Thoracic aorta (tissue), 2 donors: ENCODE data around the gene BRF1. TPM values are rescaled to one million over a fixed set of nuclear protein-coding genes. Genes with fewer than 3 reads are reported as not detected.
"Not testable (repeated sequence)": the region's sequence is repeated elsewhere in the genome, so short reads cannot be mapped to it uniquely, and the experiment has no call there.

Experiments
- ATAC-seq: fragments of 150-250 bp; one replicate; pipeline ENCODE4 v1.8.0; 2017; ENCODE audit warnings: low read depth; ENCODE audit not compliant: insufficient number of reproducible peaks, low FRiP score
- DNase-seq: peaks from one replicate; pipeline ENCODE4 v3.0.0-alpha.2; 2020; ENCODE audit warnings: low spot score
- H3K27ac ChIP-seq, 2 donors: fragments of 200-600 bp; sonication (generic); 1 replicate in 1 of 2; 2 replicates in 1 of 2; pipeline ENCODE4 v1.5.1; 2016; ENCODE audit warnings: mild to moderate bottlenecking in 2 of 2, moderate library complexity in 2 of 2
- H3K27me3 ChIP-seq: fragments of 200-600 bp; sonication (generic); replicated peaks from 2 replicates; pipeline ENCODE4 v1.6.0; 2016; ENCODE audit warnings: mild to moderate bottlenecking; ENCODE audit not compliant: insufficient read depth
- H3K36me3 ChIP-seq: fragments of 200-600 bp; sonication (generic); one replicate; pipeline ENCODE4 v1.5.1; 2016
- H3K4me1 ChIP-seq, 2 donors: fragments of 200-600 bp; sonication (generic); 1 replicate in 1 of 2; 2 replicates in 1 of 2; pipeline versions ENCODE4 v1.5.1 to v1.6.0; 2016; ENCODE audit warnings: low read depth in 2 of 2, mild to moderate bottlenecking in 1 of 2; ENCODE audit not compliant: control insufficient read depth in 1 of 2
- H3K4me3 ChIP-seq: fragments of 200-600 bp; sonication (generic); 2 replicates; pipeline ENCODE4 v1.5.1; 2016; ENCODE audit warnings: mild to moderate bottlenecking
- H3K9me3 ChIP-seq: fragments of 200-600 bp; sonication (generic); 2 replicates; pipeline ENCODE4 v1.5.1; 2016
- CTCF ChIP-seq: fragments of 200-600 bp; sonication (generic); IDR thresholded peaks from one replicate; pipeline ENCODE4 v1.5.1; 2019; ENCODE audit warnings: antibody characterized with exemption
- total RNA-seq, 2 donors: library from RNA; depleted of rRNA; stranded (reverse); fragments of >200 nt; gene quantifications; one replicate each; pipeline versions ENCODE4 v1.1.0 to v1.2.3, GENCODE V29; 2016

The BRF1 gene
- total RNA-seq, 2 donors from 2014 or later: 49.4 to 80.5 TPM

GRCh38 chr14:105330491-105330895 lies 29.7 kb upstream of the BRF1 start:
- no peak for TF ChIP-seq CTCF
- Histone ChIP-seq H3K27me3 (no peaks in the 10 kb centered on the region), H3K4me1 (peaks cover 0 to 8% of the 10 kb centered on the region in 2 donors), H3K9me3 (no peaks in the 10 kb centered on the region), H3K36me3 (no peaks in the 10 kb centered on the region), H3K4me3 (no peak overlapping the region), H3K27ac (peak overlapping the region in 1 of 2 donors; percentile 14)
- ATAC-seq (no peak), DNase-seq (no peak)

GRCh38 chr14:105329411-105330150 lies 28.8 kb upstream of the BRF1 start:
- no peaks in the 10 kb centered on the region for H3K9me3 ChIP-seq
- H3K27ac ChIP-seq: peak overlapping the region in 1 of 2 donors; percentile 14
- no peaks in the 10 kb centered on the region for H3K36me3 ChIP-seq
- H3K27me3 ChIP-seq: no peaks in the 10 kb centered on the region
- TF ChIP-seq CTCF: no peak
- no peak overlapping the region for H3K4me3 ChIP-seq
- ATAC-seq (no peak), DNase-seq (no peak)
- peaks cover 1 to 11% of the 10 kb centered on the region in 2 donors for H3K4me1 ChIP-seq

- DNase-seq: no peak
- no peaks in the 10 kb centered on the region for H3K9me3 ChIP-seq
- no peaks in the 10 kb centered on the region for H3K36me3 ChIP-seq
- no peak for TF ChIP-seq CTCF
- no peak overlapping the region for H3K4me3 ChIP-seq
- ATAC-seq: no peak
- H3K27me3 ChIP-seq: no peaks in the 10 kb centered on the region
- H3K27ac ChIP-seq: no peak overlapping the region
- peaks cover 4 to 19% of the 10 kb centered on the region in 2 donors for H3K4me1 ChIP-seq
Measured at GRCh38 chr14:105328678-105329390, 28.0 kb upstream of the BRF1 start.

GRCh38 chr14:105328070-105328677 lies 27.4 kb upstream of the BRF1 start:
- Histone ChIP-seq H3K36me3 (no peaks in the 10 kb centered on the region), H3K4me3 (no peak overlapping the region), H3K4me1 (peaks cover 4 to 26% of the 10 kb centered on the region in 2 donors), H3K27me3 (no peaks in the 10 kb centered on the region), H3K27ac (no peak overlapping the region), H3K9me3 (no peaks in the 10 kb centered on the region)
- no peak for TF ChIP-seq CTCF
- DNase-seq: no peak
- ATAC-seq: no peak

GRCh38 chr14:105327695-105328045 lies 26.9 kb upstream of the BRF1 start:
- H3K9me3 ChIP-seq, DNase-seq, H3K27me3 ChIP-seq, H3K4me3 ChIP-seq, ATAC-seq, H3K27ac ChIP-seq, H3K36me3 ChIP-seq: not testable (repeated sequence)
- H3K4me1 ChIP-seq: peaks cover 4 to 27% of the 10 kb centered on the region in 2 donors
